GM21576 (cell line): Measurements from ENCODE around the gene TRNP1.

Source experiments
- ATAC-seq: cut with Tn5 transposase; IDR thresholded peaks from one replicate; pipeline ENCODE4 v1.9.1; 2021; ENCODE audit warnings: mild to moderate bottlenecking, moderate library complexity; ENCODE audit not compliant: unreplicated experiment

The TRNP1 gene

DNA sequence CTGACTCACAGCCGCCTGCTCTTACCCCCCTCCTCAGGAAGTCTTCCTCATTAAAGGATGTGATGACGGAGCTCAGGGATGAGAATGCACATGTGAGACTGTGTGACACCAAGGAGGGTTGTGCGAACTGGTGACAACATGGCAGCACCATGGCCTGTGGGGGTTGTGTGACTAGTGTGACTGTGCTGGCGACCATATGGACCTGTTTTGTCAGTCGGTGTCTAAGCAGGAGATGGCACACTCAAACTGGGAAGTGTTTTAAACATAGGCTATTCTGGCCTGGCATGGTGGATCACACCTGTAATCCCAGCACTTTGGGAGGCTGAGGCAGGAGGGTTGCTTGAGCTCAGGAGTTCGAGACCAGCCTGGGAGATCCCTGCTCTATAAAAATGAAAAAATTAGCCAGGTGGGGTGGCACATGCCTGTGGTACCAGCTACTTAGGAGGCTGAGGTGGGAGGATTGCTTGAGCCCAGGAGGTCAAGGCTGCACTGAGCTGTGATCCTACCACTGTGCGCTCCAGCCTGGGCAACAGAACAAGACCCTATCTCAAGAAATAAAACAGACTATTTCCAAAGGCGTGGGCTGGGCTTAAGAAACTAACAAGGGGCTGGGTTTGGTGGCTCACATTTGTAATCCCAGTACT is 7.4 kb downstream of the TRNP1 start:
- no peak for ATAC-seq

DNA sequence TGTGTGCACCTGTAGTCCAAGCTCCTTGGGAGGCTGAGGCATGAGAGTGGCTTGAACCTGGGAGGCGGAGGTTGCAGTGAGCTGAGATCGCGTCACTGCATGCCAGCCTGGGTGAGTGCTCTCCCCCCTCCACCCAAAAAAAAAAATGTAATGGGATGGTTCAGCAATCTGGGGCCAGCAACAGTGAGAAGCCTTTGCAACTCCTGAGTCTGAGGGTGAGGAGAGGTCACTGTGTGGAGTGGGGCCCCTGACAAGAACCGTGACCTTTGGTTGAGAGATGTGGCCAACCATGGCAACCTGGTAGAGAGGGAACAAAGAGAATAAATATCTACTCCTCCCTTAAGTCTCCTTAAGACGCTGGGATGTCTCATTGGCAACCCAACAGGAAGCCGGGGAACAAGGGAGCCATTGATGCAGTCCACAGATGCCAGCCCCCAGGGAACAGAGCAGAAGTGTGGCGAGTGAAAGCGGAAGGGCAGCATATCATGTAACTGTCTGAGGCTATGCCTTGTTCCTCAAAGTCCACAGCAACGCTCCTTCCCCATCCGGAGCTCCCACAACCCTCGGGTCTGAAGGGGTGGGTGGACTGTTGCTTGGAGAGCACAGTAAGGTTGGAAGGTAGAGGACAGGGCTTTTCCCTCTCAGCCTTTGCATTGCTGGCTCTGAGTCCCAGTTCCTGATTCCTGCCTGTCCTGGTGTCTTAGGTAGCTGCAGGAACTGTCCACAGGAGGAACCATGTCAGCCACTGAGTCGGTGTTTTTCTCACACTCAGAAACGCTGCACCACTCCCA is 8.3 kb downstream of the TRNP1 start:
- no peak for ATAC-seq

DNA sequence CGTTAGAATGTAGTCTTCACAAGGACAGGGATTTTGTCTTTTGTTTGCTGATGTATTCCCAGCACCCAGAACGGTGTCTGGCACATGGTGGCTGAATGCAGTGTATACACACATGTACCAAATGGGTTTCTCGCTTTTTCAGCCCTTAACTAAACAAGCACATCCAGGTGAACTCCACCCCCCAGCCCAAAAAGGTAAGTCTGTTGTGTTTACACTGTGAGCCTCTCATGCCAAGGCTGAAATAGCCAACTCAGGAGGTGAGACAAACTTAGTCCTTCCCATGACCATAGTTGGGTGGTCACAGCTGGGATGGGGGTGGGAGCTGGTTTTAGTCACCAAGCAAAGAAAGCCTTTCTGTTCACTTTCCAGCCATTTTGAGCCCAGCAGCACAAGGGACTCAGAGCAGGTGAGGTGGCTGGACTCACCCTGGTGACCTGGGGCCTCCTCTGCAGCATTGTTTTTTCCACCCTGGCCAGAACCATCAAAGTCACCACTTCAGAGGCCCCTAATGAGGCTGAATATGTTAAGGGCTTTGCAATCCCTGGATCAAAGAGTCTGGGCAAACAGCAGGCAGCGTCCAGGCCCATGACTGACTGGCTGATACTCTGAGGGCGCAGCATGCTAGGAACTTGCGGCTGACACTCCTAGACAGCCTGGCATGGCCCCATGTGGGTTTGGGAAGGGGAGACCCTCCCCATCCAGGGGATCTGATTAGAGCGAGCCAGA is 10.4 kb downstream of the TRNP1 start:
- no peak for ATAC-seq

DNA sequence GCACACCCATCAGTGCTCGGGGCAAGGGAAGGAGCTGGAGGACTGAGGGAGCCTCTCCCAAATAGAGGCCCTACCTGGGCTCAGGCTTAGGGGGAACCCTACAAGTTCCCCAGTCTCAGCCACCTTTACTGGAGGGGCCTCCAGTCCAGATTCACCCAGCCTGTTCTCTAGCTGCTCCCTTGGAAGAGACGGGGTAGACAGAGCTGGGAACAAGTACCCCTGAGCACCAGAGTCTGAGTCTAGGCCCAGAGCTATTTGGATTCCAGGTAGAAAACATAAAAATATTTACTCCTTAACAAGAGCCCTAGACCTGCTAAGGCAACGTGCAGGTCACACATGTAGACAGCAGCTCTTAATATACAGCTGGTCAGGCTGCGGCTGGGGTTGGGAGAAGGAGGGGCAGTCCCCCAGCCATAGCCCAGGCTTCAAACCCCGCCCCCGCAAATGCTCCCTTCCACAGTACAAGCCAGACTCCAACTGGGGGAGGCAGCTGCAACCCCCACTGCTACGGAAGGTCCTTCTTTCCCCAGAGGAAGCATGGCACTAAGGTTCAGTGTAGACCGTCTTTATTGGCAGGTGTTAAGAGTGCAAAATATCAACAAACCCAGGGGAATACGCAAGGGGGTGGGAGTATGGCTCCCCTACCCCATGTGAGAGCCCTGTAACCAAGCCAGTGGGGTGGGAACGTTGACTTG is 11.1 kb downstream of the TRNP1 start:
- no peak for ATAC-seq

DNA sequence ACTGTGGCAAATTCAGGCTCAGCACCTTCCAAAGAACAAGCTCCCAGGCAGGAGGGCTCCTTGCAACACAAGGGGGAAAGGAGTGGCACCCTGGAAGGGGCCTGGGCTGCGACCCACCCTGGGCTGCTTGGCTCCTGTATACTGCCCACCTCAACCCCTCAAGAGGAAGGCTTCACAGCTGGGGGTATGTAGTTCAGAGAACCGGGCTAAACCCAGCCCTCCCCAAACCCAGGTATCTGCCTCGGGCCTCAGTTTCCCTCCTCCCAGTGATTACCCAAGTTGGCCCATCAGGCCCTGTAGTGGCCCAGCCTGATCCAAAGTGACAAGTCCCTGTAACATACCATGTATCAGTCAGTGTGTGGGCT is 11.7 kb downstream of the TRNP1 start:
- no peak for ATAC-seq

DNA sequence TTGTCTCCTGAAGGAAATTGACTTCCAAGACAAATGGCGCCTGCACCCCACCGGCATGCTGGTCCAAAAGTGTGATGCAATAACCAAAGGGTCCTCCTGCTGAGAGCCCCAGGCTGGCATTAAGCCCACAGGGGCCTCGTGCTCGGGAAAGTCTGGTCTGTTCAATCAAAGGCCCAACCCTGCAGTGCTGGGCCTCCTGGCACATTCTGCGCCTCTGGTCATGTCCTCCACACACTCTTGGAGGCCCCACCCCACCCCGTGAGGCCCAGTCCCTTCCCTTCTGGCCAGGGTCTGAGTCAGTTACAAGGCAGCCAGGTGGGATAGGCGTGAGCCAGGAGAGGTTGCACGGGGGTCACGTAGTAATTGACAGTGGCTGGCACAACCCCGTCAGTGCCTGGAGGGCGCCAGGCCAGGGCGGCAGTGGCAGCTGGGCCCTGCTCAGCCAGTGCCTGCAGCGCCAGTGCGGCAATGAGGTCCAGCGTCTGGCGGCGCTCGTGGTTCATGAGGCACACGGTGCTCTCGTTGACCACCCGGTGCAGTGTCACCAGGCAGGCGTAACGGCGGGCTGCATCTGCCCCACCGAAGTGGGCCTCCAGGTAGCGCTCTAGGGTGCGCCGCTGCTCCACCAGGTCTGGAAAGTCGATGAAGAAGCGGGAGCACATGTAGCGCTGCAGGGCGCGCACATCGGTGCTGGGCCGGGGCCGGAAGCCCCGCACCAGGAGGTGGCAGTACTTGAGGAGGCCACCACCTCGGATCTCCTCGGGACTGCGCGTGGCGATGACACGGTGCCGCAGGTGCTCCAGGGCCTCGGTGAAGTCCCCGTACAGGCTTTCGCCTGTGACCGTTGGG is 12.4 kb downstream of the TRNP1 start:
- ATAC-seq = no peak

DNA sequence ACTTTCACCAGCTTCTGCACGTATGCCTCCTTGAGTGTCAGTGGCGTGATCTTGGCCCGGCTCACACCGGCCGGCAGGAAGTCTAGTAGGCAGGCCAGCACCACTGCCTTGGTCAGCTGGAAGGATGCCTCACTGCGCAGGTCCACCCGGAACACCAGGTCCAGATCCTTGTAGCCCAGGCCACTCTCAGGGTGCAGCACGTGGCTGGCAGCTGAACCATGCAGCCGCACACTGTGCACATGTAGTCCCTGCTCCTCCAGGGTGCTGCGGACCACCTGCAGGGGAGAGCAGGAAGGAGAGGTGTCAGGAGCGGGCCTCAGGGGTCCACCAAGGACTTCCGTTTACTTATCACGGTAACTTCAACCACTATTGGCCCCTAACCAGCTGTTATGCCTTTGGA is 13.2 kb downstream of the TRNP1 start:
- no peak for ATAC-seq

DNA sequence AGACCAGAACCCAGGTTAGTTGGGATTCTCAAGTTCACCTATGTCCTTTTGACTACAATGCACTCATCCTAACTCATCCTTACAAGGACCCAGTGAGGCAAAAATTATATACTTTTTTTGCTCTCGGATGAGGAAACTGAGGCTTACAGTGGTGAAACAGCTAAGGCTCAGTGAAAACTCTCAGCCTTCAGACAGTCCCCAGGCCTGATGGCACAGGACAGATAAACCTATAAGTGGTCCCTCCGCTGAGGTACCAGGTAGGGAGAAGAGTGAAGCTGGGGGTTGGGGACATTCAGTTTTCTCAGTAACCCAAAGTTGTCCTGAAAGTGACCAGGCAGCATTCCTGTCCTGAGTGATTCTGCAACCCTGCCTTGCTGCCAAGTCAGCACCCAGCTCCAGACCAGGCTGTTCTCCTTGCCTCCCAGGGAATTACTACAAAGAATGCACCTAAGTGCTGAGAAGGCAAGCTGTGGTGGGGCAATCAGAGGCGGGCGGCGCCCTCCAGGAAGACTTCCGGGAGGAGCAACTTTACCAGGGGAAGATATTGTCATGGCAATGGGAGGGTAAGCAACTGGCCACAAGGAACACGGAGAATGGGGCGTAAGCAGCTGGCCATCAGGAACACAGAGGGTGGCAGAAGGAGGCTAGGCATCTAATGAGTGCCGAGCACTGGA is 14.6 kb downstream of the TRNP1 start:
- no peak for ATAC-seq

DNA sequence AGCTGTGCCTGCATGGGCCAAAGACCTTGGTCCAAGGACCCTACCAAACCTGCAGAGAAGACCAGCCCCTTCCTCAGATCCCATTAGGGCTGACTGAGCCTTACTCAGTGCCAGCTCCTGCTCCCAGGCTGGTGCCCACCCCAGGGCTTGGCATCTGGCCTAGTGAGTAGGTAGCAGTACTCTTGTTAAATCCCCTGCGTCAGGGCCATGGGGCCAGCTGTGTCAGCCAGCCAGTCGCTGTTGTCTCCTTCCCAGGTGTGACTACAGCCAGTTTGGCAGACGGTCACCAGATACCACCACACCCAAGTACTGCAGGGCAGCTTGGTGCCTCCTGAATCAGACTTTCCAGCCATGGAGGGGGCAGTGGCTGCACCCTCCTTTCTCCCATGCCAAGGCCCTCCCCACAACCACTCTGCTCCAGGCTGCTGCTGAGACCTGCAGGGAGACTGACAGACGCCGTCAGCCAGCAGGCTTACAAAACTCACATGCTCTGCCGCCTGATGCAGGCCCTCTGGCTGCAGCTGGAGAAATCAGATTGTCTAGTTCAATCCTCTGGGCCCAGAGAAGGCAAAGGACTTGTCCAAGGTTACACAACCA is 16.2 kb downstream of the TRNP1 start:
- no peak for ATAC-seq

DNA sequence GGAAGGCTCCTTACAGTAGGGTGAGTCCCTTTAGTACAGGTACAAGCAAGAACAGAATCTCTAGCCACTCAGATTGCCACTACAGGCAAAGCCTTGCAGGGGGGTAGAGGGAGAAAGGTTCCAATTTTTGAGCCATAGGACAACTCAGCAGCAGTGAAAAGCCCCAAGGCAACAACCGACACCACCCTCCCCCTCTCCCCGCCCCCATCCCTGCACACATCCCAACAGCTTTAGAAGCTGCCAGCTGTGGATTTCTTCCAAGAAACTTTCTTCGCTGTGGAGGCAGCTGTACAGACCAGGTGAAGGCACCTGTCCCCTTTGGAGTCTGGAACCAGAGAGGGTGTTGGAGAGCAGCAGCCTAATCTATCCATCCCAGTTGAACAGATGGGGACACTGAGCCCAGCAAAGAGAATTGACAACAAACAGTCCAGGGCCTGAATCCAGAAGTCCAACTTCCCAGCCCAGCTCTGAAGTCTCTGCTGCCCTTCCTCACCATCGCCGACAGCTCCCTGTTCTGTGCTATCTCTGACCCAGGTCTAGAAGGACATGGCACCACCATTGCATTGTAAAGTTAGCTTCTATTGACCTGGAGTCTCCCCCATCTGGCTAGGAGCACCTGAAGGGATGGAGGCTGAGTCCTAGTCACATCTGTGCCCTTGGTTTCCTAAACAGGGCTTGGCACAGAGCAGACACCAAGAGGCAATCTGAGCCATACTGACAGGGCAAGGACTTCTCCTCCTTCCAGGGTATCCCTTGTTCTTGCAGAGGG is 16.9 kb downstream of the TRNP1 start:
- ATAC-seq = no peak

DNA sequence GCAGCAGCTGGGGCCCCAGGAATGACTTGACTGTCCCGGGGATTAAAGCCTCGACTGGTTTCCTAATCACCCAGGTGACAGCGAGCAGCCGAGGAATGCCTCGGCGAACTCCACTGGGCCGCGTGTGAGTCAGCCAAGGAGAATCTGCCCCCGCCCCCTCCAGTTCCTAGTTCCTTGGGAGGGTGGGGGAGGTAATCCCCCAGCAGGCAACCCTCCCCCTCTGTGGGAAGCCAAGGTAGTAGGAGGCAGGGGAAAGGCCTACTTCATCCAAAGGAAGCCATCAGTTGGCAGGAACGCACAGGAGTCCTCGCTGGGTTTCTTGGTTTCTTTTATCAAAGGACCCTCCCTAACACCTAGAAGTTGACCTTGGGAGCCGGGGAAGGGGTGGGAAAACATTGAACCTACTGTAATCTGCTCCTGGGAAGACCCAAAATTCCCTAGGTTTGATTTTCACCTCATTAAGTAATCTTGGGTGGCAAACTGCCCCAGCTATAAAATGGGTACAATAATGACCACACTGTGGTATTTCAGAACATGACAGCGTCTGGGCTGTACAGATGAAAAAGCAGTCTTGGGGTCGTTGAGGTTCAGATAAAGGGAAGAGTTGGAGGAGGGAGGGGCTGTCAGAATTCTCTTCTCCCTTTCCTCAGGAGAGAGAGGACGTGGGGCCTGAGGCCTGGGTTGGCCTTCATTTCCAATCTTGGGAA is 17.7 kb downstream of the TRNP1 start:
- ATAC-seq = no peak

DNA sequence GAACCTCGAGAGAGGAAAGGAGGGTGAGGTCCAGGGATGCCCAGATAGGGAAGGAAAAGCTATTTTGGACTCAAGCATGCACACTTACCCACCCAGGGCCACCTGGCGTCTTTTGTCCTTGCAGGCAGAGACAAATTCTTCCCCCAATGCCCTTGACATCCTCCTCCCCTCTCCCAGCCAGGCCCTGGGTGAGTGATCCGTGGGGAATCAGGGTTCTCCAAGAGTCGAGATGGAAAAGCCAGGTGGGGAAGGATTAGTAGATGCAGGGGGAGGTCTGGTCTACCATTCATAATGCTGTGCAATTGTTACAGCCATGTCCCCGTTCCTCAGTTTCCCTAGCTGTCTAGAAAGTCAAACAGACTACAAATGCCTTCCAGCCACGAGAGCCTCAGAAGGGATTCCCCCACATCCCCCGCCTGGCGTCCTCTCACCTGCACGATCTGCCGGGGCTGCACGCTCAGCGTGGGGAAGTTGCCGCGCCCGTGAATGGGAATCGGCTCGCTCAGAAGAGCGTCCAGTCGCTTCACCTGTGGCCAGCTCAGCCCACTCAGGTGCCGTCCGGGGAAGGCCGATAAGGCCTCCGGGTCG is 18.6 kb downstream of the TRNP1 start:
- no peak for ATAC-seq

DNA sequence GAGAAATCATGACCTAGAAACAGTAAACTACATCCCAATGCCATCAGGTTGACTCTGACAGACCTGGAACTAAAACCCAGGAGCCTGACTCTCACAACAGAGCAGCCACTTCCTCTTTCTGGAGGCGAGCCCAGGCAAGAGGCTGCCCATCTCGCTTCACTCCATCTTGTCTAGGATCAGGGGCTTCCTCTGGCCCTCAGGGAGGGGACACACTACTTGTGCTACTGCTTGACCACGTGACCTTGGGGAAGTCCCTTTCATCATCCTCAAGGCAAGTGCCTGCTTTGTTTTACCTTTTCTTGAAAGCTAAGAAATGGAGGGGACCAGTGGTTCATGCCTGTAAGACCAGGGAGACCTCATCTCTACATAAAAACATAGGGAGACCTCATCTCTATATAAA is 21.8 kb downstream of the TRNP1 start:
- no peak for ATAC-seq

DNA sequence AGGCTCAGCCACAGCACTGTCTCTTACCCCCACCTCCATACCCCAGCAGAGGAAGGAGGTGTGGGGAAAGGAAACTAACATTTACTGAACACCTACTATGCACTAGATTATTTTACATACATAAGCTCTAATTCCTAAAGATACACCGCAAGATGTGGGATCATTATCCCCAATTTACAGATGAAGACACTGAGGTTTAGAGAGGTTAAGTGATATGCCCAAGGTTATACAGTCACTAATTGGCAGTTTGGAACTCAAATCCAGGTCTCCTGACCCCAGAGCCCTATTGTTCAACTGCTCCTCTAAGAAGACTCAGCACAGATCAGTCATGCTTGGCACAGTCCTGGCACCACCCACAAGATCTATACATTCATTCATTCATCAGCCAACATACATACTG is 22.9 kb downstream of the TRNP1 start:
- ATAC-seq = no peak

DNA sequence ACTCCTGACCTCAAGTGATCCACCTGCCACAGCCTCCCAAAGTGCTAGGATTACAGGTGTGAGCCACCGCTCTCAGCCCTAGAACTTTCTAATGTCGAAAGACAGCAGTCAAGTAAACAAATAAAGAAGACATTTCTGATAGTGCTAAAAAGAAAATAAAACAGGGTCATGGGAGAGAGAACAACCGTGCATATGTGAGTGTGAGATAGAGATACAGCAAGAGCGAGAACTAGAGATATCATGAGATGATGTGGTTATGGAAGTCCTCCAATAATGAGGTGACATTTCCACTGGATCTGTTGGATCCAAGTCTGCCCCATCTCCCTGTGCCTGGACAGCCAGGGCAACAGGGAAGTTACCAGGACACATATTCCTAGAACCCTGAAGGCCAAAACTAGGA is 23.7 kb downstream of the TRNP1 start:
- no peak for ATAC-seq

DNA sequence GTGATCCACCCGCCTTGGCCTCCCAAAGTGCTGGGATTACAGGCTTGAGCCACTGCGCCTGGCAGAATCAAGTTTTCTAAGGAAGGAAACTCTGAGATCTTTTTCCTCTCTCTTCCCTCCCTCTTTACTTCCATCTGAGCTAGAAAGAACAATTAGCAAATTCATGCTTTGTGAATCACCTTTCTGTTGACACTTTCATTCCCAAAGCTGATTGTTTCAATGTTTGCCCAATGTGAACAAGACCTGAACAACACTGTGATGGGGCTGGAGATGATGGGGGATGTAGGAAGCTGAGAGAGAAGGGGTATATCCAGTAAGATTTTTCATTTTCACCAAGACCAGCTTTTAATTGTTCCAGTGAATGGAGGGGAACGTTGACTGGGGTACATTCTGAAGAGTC is 24.8 kb downstream of the TRNP1 start:
- ATAC-seq = no peak

DNA sequence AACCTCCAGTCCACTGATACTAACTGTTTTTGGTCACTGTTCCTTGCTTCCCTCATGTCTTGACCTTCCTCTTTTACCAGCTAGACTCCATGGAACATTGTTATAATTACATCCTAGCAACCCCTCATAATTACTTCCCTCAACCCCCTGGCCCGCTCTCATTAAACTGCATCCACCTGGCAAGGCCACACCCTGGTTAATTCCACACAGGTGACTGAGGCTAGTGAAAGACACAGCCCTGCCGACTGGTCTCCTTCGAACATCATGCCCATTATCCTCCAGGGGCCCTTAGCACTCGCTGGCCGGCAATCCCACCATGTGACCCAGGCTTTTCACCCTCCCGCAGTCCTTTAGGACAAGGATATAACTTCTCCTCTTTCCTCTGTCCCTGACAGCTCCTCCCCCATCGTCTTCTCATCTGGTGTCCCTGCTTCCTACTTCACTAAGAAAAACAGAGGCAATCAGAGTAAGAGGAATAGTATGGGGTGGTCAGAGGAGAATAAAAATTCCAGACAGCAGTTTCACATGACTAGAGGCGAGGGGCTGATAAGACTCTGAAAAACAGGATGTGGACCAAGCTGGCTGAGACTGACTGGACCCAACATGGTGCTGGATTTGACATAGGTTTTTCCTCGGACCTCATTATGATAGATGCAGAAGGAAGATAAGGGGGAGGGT is 28.0 kb downstream of the TRNP1 start:
- no peak for ATAC-seq
